Measurements from ENCODE around the gene PPFIBP2. TPM values are rescaled to one million over a fixed set of nuclear protein-coding genes. Genes with fewer than 3 reads are reported as not detected.

The PPFIBP2 gene
- total RNA-seq, 1 donor from 2014 or later: 10.1 TPM

- DNase-seq (ENCODE audit: low read depth, low spot score): no peak
- no peak for TF ChIP-seq CTCF (conservative IDR thresholded peaks at IDR 0.05)
- H3K4me3 Mint-ChIP-seq: no peak overlapping the region
- peaks cover 75% of the 10 kb centered on the region for H3K4me1 Mint-ChIP-seq
- no peaks in the 10 kb centered on the region for H3K36me3 Mint-ChIP-seq (ENCODE audit: low read depth)
- H3K27ac Mint-ChIP-seq (ENCODE audit: unreplicated experiment): no peak overlapping the region
- H3K27me3 Mint-ChIP-seq (ENCODE audit: low read depth): no peaks in the 10 kb centered on the region
- H3K9me3 Mint-ChIP-seq: no peaks in the 10 kb centered on the region
Observed at GRCh38 chr11:7574491-7575130, 60.8 kb downstream of the PPFIBP2 start.

- Mint-ChIP-seq H3K4me3 (peak overlapping the region; percentile 78), H3K27me3 (ENCODE audit: low read depth) (no peaks in the 10 kb centered on the region), H3K36me3 (ENCODE audit: low read depth) (no peaks in the 10 kb centered on the region), H3K4me1 (peaks cover 75% of the 10 kb centered on the region), H3K27ac (ENCODE audit: unreplicated experiment) (no peak overlapping the region), H3K9me3 (no peaks in the 10 kb centered on the region)
- DNase-seq (ENCODE audit: low read depth, low spot score): no peak
- no peak for TF ChIP-seq CTCF (conservative IDR thresholded peaks at IDR 0.05)
Observed at GRCh38 chr11:7575841-7576725, 62.3 kb downstream of the PPFIBP2 start.

DNA sequence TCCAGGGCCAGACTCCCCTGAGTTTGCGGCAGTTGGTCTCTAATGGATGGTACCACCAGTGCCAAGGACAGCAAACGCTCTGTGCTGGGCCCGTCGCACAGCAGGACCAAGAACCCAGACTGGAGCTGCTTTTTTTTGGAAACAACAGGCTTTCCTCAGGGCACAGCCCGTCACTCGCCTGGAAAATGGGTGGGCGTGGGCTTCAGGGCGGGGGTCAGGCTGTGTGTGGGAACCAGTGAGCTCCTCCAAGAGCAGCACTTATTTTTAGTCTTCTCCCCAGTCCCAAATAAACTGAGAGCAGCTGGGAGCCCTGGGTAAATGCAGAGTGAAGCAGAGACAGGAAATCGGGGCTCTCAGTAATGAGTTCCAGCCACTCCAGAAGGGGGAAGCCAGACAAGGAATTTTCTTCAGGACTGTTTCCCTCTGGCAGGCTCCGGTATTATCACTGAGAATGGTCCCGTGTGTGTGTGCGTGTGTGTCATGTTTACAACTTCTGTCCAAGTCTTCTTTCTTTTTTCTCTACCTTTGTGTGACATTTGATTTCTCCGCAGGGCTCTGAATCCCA lies 63.0 kb downstream of the PPFIBP2 start:
- H3K9me3 Mint-ChIP-seq: no peaks in the 10 kb centered on the region
- H3K36me3 Mint-ChIP-seq (ENCODE audit: low read depth): no peaks in the 10 kb centered on the region
- no peak for DNase-seq (ENCODE audit: low read depth, low spot score)
- H3K4me1 Mint-ChIP-seq: peaks cover 68% of the 10 kb centered on the region
- TF ChIP-seq CTCF (conservative IDR thresholded peaks at IDR 0.05): no peak
- H3K27ac Mint-ChIP-seq (ENCODE audit: unreplicated experiment): peak overlapping the region; percentile 91
- H3K4me3 Mint-ChIP-seq: peak overlapping the region; percentile 78
- H3K27me3 Mint-ChIP-seq (ENCODE audit: low read depth): no peaks in the 10 kb centered on the region

DNA sequence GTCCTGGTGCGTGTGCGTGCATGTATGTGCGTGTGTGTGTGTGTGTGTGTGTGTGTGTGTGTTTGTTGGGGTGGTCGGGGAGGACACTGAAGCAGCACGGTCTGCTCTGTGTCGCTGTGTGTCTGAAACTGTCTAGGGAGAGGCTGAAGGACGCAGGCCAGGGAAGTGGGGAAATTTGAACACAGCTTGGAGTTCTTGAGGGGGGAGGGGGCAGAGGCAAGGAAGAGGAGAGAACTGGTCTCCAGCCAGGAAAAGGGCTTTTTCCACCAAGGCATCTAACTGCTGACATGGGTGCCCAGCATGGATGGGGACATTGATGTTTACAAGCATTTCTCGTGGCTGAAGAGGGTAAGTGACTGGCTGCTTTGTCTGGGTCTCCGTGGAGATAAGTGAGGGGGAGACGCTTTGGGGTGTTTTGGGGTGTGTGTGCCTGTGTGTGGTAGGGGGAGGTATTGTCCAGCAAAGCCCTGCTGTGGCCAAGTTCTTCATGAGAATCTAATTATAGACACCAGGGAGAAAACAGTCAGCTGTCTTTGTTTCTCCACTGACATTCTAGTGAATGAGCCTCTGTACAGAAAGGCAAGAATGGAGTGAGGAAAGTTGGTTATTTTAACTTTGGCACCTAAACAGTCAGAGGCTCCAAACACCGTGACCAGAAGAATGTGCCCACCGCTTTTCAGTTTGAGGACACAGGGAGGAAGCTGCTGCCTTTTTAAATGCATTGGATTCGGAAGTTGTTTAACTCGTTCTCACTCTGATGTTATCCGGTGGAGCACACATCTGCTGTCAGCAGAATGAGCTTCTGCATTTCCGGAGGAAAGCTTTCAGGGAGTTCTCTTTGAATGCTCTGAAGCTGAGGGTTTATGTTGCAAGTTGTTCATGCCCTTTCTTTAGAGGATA lies 63.7 kb downstream of the PPFIBP2 start:
- no peaks in the 10 kb centered on the region for H3K27me3 Mint-ChIP-seq (ENCODE audit: low read depth)
- no peaks in the 10 kb centered on the region for H3K36me3 Mint-ChIP-seq (ENCODE audit: low read depth)
- DNase-seq (ENCODE audit: low read depth, low spot score): peak; percentile 25
- peak overlapping the region; percentile 78 for H3K4me3 Mint-ChIP-seq
- H3K9me3 Mint-ChIP-seq: no peaks in the 10 kb centered on the region
- TF ChIP-seq CTCF (conservative IDR thresholded peaks at IDR 0.05): no peak
- peak overlapping the region; percentile 91 for H3K27ac Mint-ChIP-seq (ENCODE audit: unreplicated experiment)
- peaks cover 60% of the 10 kb centered on the region for H3K4me1 Mint-ChIP-seq
